ENCODE data around the gene IQSEC1.

Gene IQSEC1

DNA sequence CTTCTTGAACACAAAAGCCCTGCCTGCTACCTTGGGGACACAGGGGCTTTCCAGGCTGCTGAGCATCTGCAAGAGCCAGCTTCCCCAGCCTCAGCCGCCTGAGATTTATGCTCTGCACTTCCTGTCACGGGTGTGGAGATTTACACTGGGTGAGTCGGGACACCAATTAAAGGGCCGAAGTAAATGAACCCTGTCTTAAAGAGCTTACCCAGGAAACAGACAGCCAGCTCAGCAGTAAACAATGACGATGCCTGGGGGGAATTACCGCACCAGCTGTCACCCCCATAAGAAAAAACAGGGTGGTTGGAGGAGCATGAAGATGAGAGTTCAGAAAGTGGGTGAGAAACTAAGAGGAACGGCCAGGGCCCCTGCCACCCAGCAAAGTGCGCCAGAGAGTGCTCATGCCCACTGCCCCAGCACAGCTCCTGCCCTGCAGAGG lies 37.5 kb upstream of the IQSEC1 start:
- no peak for TF ChIP-seq Cebpa-rat (IDR thresholded peaks at IDR 0.05)
- peak overlapping the region; percentile 54 to 90 (median 75) for H3K4me2 ChIP-seq
- H3K27me3 ChIP-seq, result no peaks in the 10 kb centered on the region
- peaks cover 17 to 85% (median 50%) of the 10 kb centered on the region in 10 experiments for H3K4me1 ChIP-seq
- H3K36me3 ChIP-seq, result no peaks in the 10 kb centered on the region
- 0 out of 22 replicates have a peak, but pooled peaks cover 0 to 14% (median 0%) of the 10 kb centered on the region in 11 experiments for H4K20me1 ChIP-seq
- H3K9ac ChIP-seq, result peak overlapping the region in 10 of 11 experiments; percentile 5 to 58 (median 32); a peak in 16 of 22 replicates
- no peak overlapping the region for H3K4me3 ChIP-seq
- peak overlapping the region in 10 of 11 experiments; percentile 16 to 67 (median 44); a peak in 19 of 22 replicates for H3K27ac ChIP-seq
- H3K9me3 ChIP-seq (replicated peaks in 1 of 11), result peaks cover 0 to 5% (median 0%) of the 10 kb centered on the region in 11 experiments; a peak in 2 of 22 replicates

- Histone ChIP-seq H3K4me3 (no peak overlapping the region), H3K9me3 (replicated peaks in 1 of 11) (peaks cover 0 to 6% (median 0%) of the 10 kb centered on the region in 11 experiments; a peak in 2 of 22 replicates), H3K4me1 (peaks cover 17 to 82% (median 43%) of the 10 kb centered on the region in 10 experiments), H3K4me2 (peak overlapping the region in 6 of 11 experiments; percentile 54 to 87 (median 74); a peak in 6 of 22 replicates), H4K20me1 (peaks cover 0 to 14% (median 0%) of the 10 kb centered on the region in 11 experiments; a peak in 1 of 22 replicates), H3K36me3 (no peaks in the 10 kb centered on the region), H3K9ac (no peak overlapping the region), H3K27ac (no peak overlapping the region), H3K27me3 (no peaks in the 10 kb centered on the region)
- no peak for TF ChIP-seq Cebpa-rat (IDR thresholded peaks at IDR 0.05)
Observed at GRCh38 chr3:13109516-13109915, 36.3 kb upstream of the IQSEC1 start.

- peaks cover 0 to 14% (median 0%) of the 10 kb centered on the region in 11 experiments; a peak in 1 of 22 replicates for H4K20me1 ChIP-seq
- H3K4me2 ChIP-seq, result no peak overlapping the region
- no peak overlapping the region for H3K9ac ChIP-seq
- no peak overlapping the region for H3K27ac ChIP-seq
- H3K4me1 ChIP-seq, result peaks cover 17 to 79% (median 44%) of the 10 kb centered on the region in 10 experiments
- TF ChIP-seq Cebpa-rat (IDR thresholded peaks at IDR 0.05), result no peak
- H3K9me3 ChIP-seq (replicated peaks in 1 of 11), result peaks cover 0 to 6% (median 0%) of the 10 kb centered on the region in 11 experiments; a peak in 2 of 22 replicates
- no peaks in the 10 kb centered on the region for H3K27me3 ChIP-seq
- no peak overlapping the region for H3K4me3 ChIP-seq
- H3K36me3 ChIP-seq, result no peaks in the 10 kb centered on the region
Observed at GRCh38 chr3:13108861-13109260, 35.6 kb upstream of the IQSEC1 start.

DNA sequence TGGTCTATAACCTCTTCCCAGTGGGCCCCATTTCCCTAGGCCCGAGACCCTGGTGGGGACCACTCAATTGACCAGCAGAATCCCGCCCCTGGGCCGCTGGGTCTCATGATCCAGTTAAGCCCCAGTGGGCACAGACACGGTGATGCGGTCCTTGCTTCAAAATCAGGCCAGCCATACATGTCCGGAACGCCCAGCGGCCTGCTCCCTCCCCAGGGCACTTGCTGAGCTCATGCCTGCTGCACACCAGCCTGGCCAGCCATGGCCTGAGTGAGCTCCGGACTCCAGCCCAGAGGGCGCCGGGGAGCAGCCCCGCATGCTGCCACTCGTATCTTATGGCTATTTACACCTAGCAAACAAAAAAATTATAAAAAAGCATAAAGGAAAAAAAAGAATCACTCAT lies 34.4 kb upstream of the IQSEC1 start:
- no peaks in the 10 kb centered on the region for H3K36me3 ChIP-seq
- no peak overlapping the region for H3K9ac ChIP-seq
- peaks cover 17 to 80% (median 45%) of the 10 kb centered on the region in 10 experiments for H3K4me1 ChIP-seq
- no peak overlapping the region for H3K4me2 ChIP-seq
- H3K27me3 ChIP-seq, result no peaks in the 10 kb centered on the region
- peaks cover 0 to 6% (median 0%) of the 10 kb centered on the region in 11 experiments; a peak in 2 of 22 replicates for H3K9me3 ChIP-seq (replicated peaks in 1 of 11)
- TF ChIP-seq Cebpa-rat (IDR thresholded peaks at IDR 0.05), result no peak
- peaks cover 0 to 9% (median 0%) of the 10 kb centered on the region in 11 experiments; a peak in 1 of 22 replicates for H4K20me1 ChIP-seq
- H3K4me3 ChIP-seq, result no peak overlapping the region
- no peak overlapping the region for H3K27ac ChIP-seq

DNA sequence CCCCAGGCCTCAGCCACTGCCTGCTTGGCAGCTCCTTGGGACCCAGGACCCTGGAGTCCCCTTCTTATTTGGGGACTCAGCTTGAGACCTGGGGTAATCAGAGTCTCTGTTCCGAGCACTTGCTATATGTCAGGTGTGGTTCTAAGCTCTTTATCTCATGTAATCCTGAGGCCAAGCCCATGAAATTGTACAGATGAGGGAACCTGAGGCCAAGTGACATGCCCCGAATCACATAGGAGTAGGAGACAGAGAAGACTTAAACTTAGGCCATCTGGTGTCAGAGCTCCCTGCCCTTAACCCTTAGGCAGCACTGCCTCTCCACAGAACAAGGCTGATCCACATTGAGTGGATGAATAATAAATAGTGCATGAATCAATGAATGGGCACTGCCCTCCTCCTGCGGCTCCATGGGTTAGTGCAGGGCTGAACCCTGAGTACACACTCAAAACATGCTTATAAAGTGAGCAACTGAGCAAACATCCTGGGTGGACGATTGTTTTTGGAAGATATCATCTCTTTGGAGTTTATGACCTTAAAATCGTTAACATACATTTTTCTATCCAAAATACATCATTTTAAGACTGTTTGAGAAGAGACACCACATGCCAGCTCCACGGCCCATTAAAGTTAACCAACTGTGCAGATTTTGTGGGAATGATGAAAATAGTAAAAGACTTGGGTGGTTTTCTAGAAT lies 33.2 kb upstream of the IQSEC1 start:
- Histone ChIP-seq H3K4me3 (no peak overlapping the region), H3K27ac (no peak overlapping the region), H3K27me3 (no peaks in the 10 kb centered on the region), H3K9me3 (replicated peaks in 1 of 11) (peaks cover 0 to 6% (median 0%) of the 10 kb centered on the region in 11 experiments; a peak in 2 of 22 replicates), H4K20me1 (no peaks in the 10 kb centered on the region; a peak in 1 of 22 replicates), H3K9ac (no peak overlapping the region), H3K4me1 (peaks cover 16 to 75% (median 38%) of the 10 kb centered on the region in 10 experiments), H3K4me2 (peak overlapping the region in 4 of 11 experiments; percentile 12 to 28 (median 16); a peak in 4 of 22 replicates), H3K36me3 (no peaks in the 10 kb centered on the region)
- TF ChIP-seq Cebpa-rat (IDR thresholded peaks at IDR 0.05), result no peak

DNA sequence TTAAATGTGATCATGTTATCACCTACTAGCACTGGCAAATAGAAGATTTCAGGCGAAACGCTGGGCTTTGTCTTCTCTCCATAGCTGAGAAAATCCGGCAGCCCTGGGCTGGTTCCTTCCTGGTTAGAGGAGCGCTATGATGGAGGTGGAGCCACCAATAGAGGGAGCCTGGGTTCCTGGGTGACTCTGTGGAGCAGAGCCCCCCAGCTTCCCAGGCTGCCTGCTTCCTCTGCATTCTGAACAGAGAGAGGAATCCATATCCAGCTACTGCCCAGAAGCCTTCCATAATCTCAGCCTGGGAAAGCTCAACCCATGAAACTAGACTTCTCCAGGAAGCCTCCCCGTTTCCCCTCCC lies 32.6 kb upstream of the IQSEC1 start:
- H3K36me3 ChIP-seq, result no peaks in the 10 kb centered on the region
- TF ChIP-seq Cebpa-rat (IDR thresholded peaks at IDR 0.05), result no peak
- no peaks in the 10 kb centered on the region for H3K27me3 ChIP-seq
- H3K4me3 ChIP-seq, result no peak overlapping the region
- no peak overlapping the region for H3K9ac ChIP-seq
- peaks cover 0 to 6% (median 0%) of the 10 kb centered on the region in 11 experiments; a peak in 2 of 22 replicates for H3K9me3 ChIP-seq (replicated peaks in 1 of 11)
- H3K4me2 ChIP-seq, result 0 out of 22 replicates have a peak overlapping the region, but pooled peaks of 1 of the 11 experiments have one; percentile 28
- H3K4me1 ChIP-seq, result peaks cover 10 to 69% (median 33%) of the 10 kb centered on the region in 10 experiments
- no peak overlapping the region for H3K27ac ChIP-seq
- no peaks in the 10 kb centered on the region; a peak in 1 of 22 replicates for H4K20me1 ChIP-seq

GRCh38 chr3:13105181-13105895 lies 32.1 kb upstream of the IQSEC1 start:
- no peaks in the 10 kb centered on the region for H3K36me3 ChIP-seq
- H3K4me3 ChIP-seq, result no peak overlapping the region
- H3K9me3 ChIP-seq (replicated peaks in 1 of 11), result peaks cover 0 to 6% (median 0%) of the 10 kb centered on the region in 11 experiments; a peak in 2 of 22 replicates
- H3K9ac ChIP-seq, result no peak overlapping the region
- H3K4me2 ChIP-seq, result peak overlapping the region in 3 of 11 experiments; percentile 7 to 10 (median 9); a peak in 1 of 22 replicates
- H3K27ac ChIP-seq, result no peak overlapping the region
- peaks cover 5 to 64% (median 27%) of the 10 kb centered on the region in 10 experiments for H3K4me1 ChIP-seq
- no peaks in the 10 kb centered on the region; a peak in 1 of 22 replicates for H4K20me1 ChIP-seq
- no peaks in the 10 kb centered on the region for H3K27me3 ChIP-seq
- no peak for TF ChIP-seq Cebpa-rat (IDR thresholded peaks at IDR 0.05)

GRCh38 chr3:13104511-13104910 lies 31.3 kb upstream of the IQSEC1 start:
- Histone ChIP-seq H3K4me3 (no peak overlapping the region), H3K4me1 (peaks cover 0 to 63% (median 25%) of the 10 kb centered on the region in 10 experiments; a peak in 16 of 20 replicates), H3K4me2 (peak overlapping the region in 4 of 11 experiments; percentile 10 to 43 (median 24); a peak in 6 of 22 replicates), H3K9ac (no peak overlapping the region), H3K36me3 (no peaks in the 10 kb centered on the region), H3K27ac (no peak overlapping the region), H3K9me3 (replicated peaks in 1 of 11) (peaks cover 0 to 6% (median 0%) of the 10 kb centered on the region in 11 experiments; a peak in 2 of 22 replicates), H4K20me1 (no peaks in the 10 kb centered on the region; a peak in 1 of 22 replicates), H3K27me3 (no peaks in the 10 kb centered on the region)
- no peak for TF ChIP-seq Cebpa-rat (IDR thresholded peaks at IDR 0.05)

All from BLaER1 treated with 17β-estradiol and CSF1 and Interleukin-3, amounts not matched to agents 10 nM and 100 nM (cell line).